GM21723 (cell line): ENCODE results near the gene AGXT.

Experiments
- ATAC-seq: cut with Tn5 transposase; IDR thresholded peaks from one replicate; pipeline ENCODE4 v1.9.1; 2021; ENCODE audit warnings: mild to moderate bottlenecking, moderate library complexity; ENCODE audit not compliant: unreplicated experiment

AGXT gene

DNA sequence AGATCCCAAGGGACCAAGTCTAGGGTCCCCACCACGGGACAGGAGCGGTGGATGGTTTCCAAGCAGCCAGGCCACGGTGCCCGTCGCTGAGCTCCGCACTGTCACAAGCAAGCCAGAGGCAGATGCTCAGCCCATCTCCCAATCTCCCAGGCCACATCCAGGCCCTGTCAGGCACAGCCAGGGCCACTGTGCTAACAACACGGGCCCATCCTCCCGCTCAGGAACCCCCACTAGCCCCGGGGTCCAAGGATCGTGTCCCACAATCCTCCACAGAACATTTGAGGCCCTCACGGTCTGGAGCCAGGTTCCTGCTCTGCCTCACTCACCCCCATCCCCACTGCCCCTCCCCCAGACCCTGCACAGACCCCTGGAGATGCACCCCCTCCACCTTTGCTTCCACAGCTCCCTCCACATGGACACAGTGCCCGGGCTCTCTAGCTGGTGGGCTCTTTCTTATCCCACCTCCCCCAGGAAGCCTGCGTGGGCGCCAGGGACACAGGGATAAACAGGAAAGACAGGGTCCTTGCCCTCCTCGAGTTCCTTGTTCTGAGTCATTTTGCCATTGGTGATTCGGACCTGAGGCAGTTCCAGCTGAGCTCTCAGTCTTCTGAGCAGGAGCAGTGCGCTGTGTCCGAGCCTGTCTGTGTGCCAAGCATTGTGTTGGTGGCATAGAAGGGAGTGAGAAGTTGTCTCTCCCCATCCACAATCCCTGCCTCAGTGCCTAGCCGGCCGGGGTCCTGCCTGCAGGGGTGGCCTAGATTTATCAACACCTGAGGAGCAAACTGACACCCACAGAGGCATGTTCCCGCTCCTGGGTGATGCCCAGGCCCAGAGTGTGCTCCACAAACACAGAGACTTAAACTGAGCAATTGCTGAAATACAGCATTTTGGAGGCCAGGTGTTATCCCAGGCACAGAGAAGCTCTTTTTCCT is 44.5 kb downstream of the AGXT start:
- no peak for ATAC-seq

DNA sequence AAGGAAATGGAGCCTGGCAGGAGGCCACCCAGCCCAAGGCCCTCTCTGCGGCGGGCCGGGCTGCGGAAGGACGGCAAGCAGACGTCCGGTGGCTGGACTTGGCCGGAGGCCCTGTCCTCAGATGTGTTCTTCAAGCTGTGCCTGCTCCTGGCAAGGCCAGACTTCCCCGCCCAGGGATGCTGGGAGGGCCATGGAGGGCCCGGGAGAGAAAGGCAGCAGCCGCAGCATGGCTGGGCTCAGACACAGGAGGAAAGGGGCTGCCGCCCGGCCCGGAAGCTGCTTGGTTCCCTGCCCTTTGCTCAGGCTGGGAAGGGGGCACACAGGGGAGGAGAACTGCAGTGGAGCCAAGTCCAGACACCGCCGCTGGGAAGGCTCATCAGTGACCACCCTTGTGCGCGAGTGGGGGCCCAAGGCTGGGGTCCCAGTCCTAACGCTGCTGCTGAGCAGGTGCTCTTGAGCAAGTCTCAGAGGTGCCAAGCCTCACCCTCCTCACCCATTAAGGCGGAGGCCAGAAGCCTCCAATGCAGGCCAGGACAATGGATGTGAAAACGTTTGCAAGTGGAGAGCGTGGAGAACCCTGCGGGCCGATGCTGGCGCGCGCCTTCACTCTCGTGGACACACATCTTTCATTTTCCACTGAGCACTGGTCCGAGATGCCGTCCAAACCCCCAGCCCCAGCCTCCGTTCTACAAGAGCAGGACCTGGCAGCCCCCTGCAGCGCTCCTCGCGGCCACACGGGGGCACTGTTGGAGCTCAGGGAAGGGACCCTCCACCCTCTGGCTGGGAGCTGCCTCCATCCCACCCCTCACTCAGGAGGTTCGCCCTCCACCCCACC is 45.4 kb downstream of the AGXT start:
- no peak for ATAC-seq

DNA sequence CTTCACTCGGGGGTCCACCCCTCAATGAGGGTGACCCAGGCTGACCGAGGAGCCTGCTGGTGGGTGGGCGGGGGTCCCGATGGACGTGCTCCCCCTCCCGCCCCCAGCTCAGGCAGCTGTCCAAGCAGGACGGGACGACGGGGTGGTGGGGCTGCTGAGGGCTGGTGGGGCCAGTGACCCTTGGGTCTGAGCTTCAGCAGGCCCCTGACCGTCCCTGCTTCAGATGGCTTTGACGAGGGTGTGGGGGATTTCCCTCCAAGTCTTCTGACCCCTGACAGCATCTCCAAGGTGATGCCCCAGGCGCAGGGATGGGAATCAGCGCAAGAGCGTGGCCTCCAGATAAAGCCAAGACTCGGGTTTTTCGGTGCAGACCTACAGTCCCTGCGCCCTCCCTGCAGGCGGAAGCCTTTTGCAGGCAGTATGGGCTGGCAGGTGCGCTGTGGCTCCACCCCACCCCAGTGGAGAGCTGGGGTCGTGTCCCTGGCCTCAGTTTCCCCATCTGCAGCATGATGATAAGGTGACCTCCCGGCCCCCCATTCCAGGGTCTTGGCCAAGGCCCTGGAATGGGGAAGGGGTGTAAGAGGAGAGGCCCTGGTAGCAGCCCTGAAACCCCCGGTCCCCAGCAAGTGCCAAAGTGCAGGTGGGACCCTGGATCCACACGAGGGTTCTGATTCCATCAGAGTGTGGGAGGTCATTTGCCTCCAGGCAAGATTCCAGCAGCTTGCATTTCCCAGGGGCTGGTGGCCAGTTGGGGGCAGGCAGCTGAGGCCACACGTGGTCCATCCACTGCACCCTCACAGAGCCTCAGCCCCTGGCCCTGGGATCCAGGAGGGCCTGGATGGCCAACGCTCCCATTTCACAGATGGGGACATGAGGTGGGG is 46.3 kb downstream of the AGXT start:
- no peak for ATAC-seq

DNA sequence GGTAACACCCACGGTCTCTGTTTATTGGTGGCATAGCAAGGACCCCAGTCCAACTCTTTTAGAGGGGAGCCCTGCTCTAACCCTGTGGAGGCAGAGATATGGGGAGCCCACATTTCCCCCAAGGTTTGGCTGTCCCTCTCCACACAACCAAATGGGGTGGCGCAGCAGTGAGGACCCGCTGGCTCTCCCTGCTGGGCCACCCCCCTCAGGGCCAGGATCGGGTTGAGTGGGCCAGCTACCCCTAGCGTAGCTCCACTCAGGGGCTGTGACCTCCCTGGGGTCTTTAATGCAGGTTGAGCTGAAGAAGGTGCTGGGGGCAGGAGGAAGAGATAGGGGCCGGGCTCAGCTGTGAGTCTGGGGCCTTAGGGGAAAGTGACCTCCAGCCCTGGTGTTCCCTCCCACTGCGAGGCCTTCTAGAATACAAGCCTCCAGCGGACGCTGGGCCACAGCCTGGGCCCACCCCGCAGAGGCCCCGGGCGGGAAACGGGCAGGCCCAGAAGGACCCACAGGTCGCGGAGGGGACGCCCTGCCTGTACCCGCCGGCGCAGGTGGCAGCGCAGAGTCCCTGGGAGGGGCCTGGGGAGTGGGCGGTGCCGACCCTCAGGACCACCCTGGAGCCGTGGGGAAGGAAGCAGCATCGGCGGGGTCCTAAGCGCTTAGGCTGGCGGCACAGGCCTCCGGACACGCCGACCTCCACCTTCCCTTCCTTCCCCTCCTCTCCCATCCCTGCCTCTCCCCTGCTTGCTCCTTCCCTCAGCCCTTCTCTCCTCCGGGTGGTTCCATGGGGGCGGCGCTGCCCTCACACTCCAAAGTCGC is 47.1 kb downstream of the AGXT start:
- ATAC-seq = no peak

DNA sequence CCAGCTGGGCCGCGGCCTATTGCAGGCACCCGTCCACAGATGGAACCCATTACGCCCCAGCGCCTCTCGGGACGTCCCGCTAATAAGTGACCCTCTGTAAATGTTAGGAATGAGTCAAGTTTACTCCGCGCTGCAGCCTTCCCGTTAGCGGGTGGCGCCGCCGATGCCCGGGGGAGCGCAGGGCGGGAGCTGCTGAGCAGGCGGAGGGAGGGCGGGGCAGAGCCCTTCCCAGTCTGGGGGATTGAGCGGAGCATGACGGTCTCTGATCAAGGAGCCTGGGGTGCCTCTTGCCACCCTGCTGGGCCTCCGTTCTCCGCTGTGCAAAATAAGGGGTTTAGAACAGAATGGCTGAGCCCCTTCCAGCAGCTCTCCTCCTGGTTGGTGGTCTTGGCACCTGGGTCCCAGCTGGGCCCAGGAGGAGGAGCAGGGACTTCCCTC is 48.0 kb downstream of the AGXT start:
- no peak for ATAC-seq

DNA sequence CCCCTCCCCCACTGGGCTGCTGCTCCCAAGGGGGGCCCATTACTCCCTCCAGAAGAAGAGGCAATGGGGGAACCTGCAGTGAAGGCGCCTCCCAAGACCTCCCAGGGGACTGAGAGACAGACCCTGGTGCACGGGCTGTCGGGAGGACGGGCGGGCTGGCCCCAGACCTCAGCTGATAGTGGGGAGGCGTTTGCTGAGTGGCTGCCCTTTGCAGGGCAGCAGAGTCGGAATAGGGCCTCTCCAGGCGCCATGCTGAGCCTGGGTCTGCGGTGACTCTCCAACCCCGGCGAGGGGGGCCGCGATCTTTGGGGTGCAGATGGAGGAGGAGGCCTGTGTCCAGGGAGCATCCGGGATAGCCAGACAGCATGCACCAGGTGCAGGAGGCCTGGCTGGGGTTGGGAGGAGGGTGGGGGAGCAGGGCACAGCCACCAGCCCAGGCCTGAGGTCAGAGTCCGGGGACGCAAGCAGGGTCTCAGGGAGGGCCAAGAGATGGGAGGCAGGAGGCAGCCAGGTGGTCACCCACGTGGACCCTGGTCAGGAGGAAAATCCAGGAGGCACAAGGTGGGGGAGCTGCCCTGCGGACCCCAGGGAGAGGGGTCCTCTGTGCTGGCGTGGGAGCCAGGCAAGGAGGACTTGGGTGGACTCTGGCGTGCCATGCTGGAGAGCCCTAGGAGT is 48.5 kb downstream of the AGXT start:
- ATAC-seq = no peak

DNA sequence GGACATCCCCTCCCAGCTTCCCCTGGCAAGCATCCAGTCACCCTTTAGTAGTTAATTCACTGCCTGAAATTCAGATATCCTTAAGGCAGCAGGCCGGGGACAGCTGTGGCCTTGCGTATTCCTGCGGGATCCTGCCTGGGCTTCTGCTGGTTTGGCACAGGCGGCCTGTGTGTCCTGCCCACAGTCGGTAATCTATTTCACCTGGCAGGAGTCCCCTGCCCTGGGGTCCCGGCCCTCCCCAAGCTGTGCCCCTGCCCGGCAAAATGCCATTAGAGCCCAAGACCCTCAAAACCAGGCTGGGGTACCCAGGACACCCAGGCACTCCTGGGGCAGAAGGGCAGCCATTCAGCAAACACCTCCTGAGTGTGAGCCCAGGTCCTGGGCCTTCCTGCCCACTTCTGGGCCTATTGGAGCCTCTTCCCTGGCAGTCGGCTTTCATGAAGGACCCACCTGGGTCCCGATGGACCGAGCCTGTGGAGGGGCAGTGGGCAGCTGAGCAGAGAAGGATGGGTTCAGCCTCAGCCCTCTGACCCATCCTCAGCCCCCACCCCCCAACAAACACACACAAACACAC is 49.1 kb downstream of the AGXT start:
- no peak for ATAC-seq

DNA sequence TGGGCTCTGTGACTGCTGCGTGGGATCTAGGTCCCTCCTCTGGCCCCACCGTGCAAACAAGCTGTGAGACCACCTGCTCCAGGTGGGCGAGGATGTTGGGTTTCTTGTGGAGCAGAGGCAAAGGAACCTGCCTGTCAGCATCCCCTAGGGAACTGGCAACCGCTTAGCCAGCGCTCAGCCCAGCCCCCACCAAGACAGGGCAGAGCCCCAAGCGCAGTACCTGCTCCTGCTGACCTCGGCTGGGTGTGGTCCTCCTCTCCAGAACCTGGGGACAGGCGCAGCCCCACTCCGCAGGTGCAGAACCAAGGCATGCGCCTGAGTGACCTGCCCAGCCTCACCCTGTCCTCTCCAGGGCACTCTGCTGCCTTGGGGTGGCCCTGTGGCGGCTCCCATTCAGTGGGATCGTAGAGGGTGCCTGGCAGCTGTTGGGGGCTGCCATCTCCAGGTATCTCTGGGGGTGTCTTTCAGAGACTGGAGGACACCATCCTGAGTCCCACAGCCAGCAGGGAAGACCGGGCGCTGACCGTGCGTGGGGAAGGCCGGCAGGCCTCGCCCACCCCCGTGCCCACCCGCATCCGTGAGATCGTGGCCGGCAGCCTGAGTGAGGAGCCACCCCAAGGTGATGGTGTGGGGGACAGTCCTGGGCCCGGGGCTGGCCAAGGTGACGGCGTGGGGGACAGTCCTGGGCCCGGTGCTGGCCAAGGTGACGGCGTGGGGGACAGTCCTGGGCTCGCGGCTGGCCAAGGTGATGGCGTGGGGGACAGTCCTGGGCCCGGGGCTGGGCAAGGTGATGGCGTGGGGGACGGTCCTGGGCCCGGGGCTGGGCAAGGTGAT is 49.9 kb downstream of the AGXT start:
- ATAC-seq = no peak

DNA sequence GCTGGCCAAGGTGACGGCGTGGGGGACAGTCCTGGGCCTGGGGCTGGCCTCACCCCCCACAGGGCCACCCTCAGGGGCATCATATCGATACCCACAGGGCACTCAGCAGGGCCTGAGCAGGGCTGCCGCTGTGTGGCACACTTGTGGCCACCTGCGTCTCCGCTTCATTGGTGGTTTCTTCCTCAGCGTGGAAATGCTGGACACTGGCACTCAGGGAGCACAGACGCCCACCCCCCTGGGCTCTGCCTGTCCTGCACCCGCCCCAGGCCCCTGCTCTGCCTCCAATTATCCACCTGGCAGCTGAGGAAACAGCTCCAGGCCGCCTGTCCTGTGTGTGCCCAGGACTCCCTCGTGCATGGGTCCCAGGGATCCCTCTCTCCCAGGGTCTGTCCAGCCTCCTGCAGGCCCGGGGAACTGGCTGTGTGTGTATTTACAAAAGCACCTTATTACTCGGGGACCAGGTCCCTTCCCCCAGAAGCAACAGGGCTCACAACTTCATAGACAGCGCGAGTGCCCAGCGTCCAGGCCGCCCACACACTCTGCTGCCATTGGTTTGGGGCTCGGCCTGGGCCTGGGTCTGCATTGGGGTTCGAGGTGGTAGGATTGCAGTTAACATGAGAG is 50.6 kb downstream of the AGXT start:
- no peak for ATAC-seq

DNA sequence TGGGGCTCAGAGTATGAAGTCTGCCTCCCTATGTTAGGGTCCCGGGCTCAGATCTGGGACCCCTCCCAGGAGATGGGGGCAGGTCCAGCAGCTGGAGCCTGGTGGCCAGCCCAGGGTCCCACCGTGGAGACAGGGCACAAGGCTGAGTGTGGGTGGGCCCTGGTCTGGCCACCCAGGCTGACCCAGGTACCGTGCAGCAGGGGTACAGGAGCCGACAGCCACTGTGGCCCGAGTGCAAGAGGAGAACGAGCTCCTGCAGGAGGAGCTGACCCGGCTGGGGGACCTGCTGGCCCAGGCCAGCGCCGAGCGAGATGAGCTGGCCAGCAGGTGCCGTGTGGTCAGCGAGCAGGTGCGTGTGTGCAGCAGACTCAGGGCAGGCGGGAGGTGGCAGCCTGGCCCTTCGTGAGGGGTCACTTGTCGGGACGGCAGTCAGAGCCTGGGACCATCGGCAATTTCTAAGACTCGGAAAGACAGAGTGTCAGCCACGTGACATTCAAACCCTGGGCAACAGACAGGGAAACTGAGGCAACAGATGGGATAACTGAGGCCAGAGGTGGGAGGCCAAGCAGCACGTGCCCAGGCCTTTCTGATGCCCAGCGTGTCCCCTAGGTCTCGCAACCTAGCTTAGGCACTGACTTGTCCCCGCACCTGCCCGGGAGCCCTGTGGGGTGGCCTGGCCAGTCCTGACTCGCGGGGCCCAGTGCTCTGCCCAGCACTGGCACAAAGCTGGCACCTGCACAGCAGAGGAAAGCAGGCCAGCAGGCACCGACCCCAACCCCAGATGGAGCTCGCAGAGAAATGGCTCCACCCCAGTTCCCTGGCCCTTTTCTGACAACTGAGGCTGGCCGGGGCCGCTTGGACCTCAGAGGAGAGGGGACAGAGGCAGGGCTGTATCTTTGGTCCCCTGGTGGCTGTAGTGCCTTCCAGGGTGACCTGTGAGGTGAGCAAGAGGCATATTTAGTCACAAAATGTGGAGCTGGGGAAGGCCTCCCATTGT is 51.5 kb downstream of the AGXT start:
- no peak for ATAC-seq

DNA sequence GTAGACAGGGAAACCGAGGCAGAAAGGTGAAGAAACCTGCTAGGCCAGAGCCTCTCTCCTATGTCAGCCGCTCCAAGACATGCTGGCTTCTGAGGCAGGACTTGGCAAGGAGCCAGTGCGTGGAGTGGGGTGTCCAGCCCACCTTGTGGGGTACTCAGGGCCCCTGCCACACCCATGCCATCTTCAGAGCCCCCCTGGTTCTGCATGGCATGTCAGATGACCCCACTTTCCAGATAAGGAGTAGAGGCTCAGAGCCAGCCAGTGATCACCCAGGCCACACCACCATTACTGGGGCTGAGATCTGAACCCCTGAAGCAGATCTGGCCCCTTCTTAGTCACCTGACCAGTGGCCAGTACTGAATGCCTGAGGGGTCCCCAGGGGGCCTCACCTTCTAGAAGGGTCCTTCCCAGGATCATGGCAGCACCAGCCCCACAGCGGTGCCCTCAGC is 52.2 kb downstream of the AGXT start:
- no peak for ATAC-seq

DNA sequence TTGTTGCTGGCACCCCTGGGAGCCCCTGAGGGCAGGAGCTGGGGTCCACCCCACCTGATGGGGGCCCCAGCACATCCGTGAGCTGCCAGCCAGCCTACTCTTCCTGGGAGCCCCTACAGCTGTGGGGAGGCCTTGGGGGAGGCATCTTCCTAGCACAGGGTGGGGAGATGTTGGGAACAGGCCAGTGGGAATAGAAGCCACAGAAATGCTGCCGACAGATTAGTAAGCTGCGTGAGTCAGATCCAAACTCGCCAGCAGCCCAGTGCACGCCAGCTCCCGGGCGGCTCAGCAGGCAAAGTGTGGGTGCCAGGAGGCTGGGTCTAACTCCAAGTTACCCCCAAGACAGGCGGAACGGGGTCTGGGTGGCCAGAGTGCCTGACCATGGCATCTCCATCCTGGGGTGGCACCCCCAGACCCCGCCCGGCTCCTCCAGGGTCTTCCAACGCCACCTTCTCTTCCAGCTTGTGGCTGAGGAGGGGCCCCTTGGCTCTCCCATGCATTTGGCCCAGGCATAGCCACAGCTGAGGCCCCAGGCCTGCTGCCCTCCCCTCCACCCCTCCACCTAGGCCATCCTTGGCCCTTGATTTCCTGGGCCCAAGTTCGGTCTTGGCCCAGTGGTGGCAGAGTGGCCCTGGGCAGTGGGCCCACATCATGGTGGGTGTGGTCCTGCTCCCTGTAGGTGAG is 52.8 kb downstream of the AGXT start:
- no peak for ATAC-seq

DNA sequence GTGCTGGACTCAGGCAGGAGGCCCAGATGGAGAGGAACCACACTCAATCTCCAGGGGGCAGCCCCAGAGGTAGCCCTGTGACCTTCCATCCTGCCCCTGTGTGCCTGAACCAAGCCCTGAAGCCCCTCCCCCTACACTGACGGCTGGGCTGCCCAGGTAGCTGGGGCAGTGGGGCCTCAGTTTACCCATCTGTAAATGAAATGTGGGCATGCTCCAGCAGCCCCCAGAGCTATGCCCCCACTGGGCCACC is 53.3 kb downstream of the AGXT start:
- no peak for ATAC-seq

DNA sequence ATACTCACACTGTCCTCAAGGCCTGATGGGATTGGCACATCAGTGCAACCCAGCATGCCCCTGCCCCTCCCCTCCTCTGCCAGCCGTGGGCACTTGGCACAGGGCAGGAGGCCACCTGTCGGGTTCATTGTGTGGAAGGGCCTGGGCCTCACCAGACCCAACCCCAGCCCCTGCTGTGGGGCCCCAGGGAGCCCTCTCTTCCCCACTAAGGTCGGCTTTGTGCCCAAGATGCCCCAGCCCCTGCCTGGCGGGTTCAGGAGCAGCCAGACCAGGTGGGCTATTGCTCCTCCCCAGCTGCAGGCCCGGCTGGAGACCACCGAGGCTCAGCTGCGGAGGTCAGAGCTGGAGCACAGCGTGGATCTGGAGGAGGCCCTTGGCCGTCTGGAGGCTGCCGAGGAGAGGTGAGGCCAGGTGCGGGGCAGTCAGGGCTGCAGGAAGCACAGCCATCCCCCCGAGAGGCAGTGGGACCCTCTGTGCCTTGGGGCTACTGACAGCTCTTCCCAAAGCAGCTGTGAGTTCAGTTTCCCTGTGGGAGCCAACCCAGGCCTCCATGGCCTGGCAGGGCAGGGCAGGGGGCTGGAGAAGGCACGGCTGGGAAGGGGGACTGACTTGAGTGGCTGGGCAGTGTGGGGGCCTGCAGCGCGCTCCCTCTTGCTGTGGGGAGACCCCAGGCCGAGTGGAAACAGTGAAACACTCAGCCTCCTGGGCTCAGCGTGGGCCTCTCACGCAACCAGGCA is 53.8 kb downstream of the AGXT start:
- ATAC-seq = no peak

DNA sequence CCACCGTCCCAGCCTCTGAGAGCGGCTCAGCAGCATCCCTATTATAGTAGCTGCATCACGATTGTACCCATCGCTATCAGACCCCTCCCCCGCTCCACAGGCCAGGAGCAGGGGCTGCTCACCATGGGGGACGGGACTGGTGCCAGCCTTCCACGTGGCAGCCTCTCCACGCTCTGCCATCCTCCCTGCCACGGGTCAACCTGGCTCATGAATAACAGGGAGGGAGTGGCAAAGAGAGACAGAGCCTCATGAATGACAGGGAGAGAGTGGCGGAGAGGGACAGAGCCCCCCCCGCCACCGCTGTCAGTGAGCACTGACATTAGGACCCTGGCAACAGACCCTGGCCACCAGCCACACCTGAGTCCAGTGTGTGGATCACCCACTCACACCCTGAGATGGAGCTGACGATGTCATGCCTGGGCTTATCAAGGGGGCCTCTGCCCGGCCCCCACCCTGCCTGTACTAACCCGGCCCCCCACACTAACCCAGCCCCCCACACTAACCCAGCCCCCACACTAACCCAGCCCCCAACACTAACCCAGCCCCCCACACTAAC is 54.4 kb downstream of the AGXT start:
- ATAC-seq = no peak
